Lung (tissue), 16 donors: ENCODE data around the gene UBE2U. TPM values are rescaled to one million over a fixed set of nuclear protein-coding genes. Genes with fewer than 3 reads are reported as not detected.

Source experiments
- ATAC-seq: fragments of 200-7000 bp; cut with Tn5 transposase; one replicate; pipeline ENCODE4 v1.9.1; 2020; ENCODE audit warnings: moderate number of reproducible peaks; ENCODE audit not compliant: insufficient read depth, low FRiP score
- DNase-seq, 3 donors: peaks; one replicate each; pipeline ENCODE4 v3.0.0-alpha.2; 2013 to 2017
- H3K27ac ChIP-seq, 2 donors: one replicate each; pipeline ENCODE4 v1.5.1; 2013; ENCODE audit warnings: mild to moderate bottlenecking in 2 of 2, moderate library complexity in 2 of 2, control low read depth in 1 of 2, inconsistent platforms in 1 of 2, low read depth in 1 of 2, low read length in 1 of 2
- H3K27me3 ChIP-seq, 3 donors: one replicate each; pipeline ENCODE4 v1.5.1; 2013; ENCODE audit warnings: low read length in 2 of 3; ENCODE audit not compliant: control insufficient read depth in 3 of 3, insufficient read depth in 3 of 3
- H3K36me3 ChIP-seq, 4 donors: one replicate each; pipeline ENCODE4 v1.5.1; 2013; ENCODE audit warnings: low read length in 4 of 4, mild to moderate bottlenecking in 1 of 4, moderate library complexity in 1 of 4; ENCODE audit not compliant: control insufficient read depth in 4 of 4, insufficient read depth in 4 of 4
- H3K4me1 ChIP-seq, 5 donors: one replicate each; pipeline ENCODE4 v1.5.1; 2013; ENCODE audit warnings: low read length in 5 of 5, mild to moderate bottlenecking in 2 of 5, moderate library complexity in 1 of 5; ENCODE audit not compliant: control insufficient read depth in 5 of 5, insufficient read depth in 5 of 5
- H3K4me3 ChIP-seq: one replicate; pipeline ENCODE4 v1.5.1; 2013; ENCODE audit warnings: mild to moderate bottlenecking, control low read depth, moderate library complexity
- H3K9ac ChIP-seq, 2 donors: one replicate each; pipeline ENCODE4 v1.5.1; 2013; ENCODE audit warnings: low read length in 2 of 2, control low read depth in 1 of 2; ENCODE audit not compliant: insufficient read depth in 1 of 2
- H3K9me3 ChIP-seq, 4 donors: one replicate each; pipeline ENCODE4 v1.5.1; 2013; ENCODE audit warnings: low read length in 3 of 4, mild to moderate bottlenecking in 1 of 4, moderate library complexity in 1 of 4; ENCODE audit not compliant: control insufficient read depth in 4 of 4, insufficient read depth in 3 of 4
- WGBS, 2 donors: extraction: QIAGEN DNeasy Blood & Tissue Kit; methylation state at CpG; one replicate each; pipeline ENCODE4 v1.1.7; 2013; 5-methylcytosine and 5-hydroxymethylcytosine counted together
- long read RNA-seq, 5 donors: transcript quantifications; one replicate each; lab custom pipeline, GENCODE V29; 2026
- polyA plus RNA-seq, 2 donors: library from polyadenylated mRNA; stranded (reverse); fragments of 200-250 nt; gene quantifications; one replicate each; pipeline ENCODE4 v1.2.1, GENCODE V29; 2013
- total RNA-seq, 2 donors: library from RNA; depleted of rRNA in 1 of 2; stranded (reverse); fragments of >200 nt in 1 of 2; gene quantifications; one replicate each; pipeline ENCODE4 v1.2.1, GENCODE V29; 2014 to 2021
- TF ChIP-seq, protein P1 (sequence below): IDR thresholded peaks from 2 replicates; pipeline ENCODE4 v1.5.1; 2012; ENCODE audit warnings: mild to moderate bottlenecking; ENCODE audit errors: control extremely low read depth, extremely low read depth
- donor health status: control.
- donor health status: control.
- donor health status: Bipolar disorder and iron deficiency.
- donor health status: healthy.
- donor health status: DM: yes; HTN: yes; CAD: no.

UBE2U gene, protein sequence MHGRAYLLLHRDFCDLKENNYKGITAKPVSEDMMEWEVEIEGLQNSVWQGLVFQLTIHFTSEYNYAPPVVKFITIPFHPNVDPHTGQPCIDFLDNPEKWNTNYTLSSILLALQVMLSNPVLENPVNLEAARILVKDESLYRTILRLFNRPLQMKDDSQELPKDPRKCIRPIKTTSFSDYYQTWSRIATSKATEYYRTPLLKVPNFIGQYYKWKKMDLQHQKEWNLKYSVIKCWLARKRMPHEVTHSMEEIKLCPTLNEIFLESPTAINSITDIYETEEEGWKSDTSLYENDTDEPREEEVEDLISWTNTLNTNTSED
- total RNA-seq (not detected), polyA plus RNA-seq (not detected)
- long read RNA-seq, donor 1, result 0 reads
- long read RNA-seq, donor 2, result 0 reads
- long read RNA-seq, donor 3, result 0 reads
- long read RNA-seq, donor 4, result 0 reads
- long read RNA-seq, donor 5, result 0 reads

DNA sequence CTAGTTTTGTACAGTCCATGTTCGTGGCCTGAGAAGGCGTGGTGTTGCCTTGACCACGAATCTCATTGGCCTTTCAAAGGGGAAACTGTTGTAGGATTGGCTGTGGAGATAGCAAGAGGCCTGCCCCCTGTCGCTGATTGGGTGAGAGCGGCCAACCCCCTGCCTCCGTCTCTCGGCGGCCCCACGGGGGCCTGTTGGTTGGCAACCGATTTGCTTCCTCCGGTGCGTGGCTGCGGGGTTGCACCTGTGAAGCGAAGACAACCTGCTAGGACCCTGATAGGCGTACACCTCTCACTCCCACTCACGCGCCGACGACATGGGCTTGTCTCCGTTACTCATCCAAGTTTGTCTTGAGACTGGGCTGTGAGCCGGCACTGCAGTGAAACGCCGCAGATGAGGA lies at the start of gene UBE2U:
TSS of gene UBE2U (plus strand) at position 204 of the 400 bp plus-strand sequence. CDS start 428 bp downstream, outside the sequence.
- ATAC-seq, result no peak

DNA sequence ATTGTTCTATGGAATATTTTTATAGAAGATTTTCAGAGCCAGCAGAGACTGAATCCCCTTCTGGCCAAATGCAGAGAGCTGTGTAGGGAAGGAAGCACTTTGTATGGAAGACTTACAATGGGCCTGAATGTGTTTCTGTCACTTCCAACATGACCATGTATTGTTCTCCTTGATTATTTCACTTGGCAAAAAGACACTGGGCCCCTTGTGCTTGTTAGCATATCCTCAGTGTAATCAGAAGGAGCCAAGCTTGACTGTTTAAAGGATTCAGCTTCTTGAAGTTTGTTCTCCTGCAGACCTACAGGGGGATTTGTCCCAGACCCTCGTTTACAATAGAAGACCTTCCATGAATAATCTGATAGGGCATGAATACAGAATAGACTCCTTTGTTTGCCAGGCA lies 48.1 kb upstream of the UBE2U start:
- no peak overlapping the region for H3K9ac ChIP-seq
- WGBS, 2 donors, result 62 to 76% methylated on average over 1 of the region's 1 CpG
- H3K9me3 ChIP-seq, result no peaks in the 10 kb centered on the region
- TF ChIP-seq, protein P1, sequence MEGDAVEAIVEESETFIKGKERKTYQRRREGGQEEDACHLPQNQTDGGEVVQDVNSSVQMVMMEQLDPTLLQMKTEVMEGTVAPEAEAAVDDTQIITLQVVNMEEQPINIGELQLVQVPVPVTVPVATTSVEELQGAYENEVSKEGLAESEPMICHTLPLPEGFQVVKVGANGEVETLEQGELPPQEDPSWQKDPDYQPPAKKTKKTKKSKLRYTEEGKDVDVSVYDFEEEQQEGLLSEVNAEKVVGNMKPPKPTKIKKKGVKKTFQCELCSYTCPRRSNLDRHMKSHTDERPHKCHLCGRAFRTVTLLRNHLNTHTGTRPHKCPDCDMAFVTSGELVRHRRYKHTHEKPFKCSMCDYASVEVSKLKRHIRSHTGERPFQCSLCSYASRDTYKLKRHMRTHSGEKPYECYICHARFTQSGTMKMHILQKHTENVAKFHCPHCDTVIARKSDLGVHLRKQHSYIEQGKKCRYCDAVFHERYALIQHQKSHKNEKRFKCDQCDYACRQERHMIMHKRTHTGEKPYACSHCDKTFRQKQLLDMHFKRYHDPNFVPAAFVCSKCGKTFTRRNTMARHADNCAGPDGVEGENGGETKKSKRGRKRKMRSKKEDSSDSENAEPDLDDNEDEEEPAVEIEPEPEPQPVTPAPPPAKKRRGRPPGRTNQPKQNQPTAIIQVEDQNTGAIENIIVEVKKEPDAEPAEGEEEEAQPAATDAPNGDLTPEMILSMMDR, result no peak
- peaks cover 0 to 14% (median 0%) of the 10 kb centered on the region in 5 donors for H3K4me1 ChIP-seq
- no peak overlapping the region for H3K27ac ChIP-seq
- peaks cover 0 to 11% (median 5%) of the 10 kb centered on the region in 4 donors for H3K36me3 ChIP-seq
- ATAC-seq (no peak), DNase-seq (peak in 1 of 3 donors; percentile 26)
- H3K27me3 ChIP-seq, result no peaks in the 10 kb centered on the region
- H3K4me3 ChIP-seq, result no peak overlapping the region

More for the DNA sequence above, at the start of gene UBE2U:
- no peaks in the 10 kb centered on the region for H3K9me3 ChIP-seq
- DNase-seq, result no peak
- no peak within 1 kb of the TSS for H3K4me3 ChIP-seq
- H3K4me1 ChIP-seq, result no peaks in the 10 kb centered on the region
- WGBS, 2 donors, result 95 to 98% methylated on average over 23 of the region's 23 CpGs
- no peak within 1 kb of the TSS for H3K27ac ChIP-seq
- TF ChIP-seq, protein P1, result no peak
- H3K9ac ChIP-seq, result no peak within 1 kb of the TSS
- H3K36me3 ChIP-seq, result no peaks in the 10 kb centered on the region
- no peaks in the 10 kb centered on the region for H3K27me3 ChIP-seq

DNA sequence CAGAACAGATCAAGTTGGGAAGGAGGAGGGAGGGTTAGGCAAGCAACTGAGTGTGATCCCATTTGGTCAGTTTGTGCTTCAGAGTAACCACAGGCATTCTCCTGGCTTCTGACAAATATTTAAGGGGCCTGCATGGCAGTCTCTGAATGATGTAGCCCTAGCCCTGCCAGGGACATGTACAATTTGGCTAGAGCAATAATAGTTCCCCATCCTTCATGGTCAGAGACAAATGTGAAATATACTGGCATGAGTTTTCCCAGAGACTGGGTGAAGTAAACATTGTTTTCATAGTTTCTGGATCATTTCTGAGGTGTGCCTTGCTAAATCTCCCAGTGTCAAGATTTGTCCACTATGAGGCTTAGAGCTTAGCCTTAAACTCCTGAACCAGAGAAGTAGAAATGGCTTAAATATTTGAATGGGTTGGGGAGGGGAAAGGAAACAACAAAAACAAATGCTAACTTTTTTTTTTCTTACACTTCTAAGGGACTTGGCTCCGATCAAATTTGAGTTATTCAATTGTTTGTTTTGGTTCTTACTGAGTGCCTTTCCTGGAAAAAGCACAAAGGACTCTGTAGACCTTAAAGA lies 42.0 kb upstream of the UBE2U start:
- WGBS, 2 donors, result 28 to 63% methylated on average over 1 of the region's 1 CpG
- Histone ChIP-seq H3K4me1 (peaks cover 0 to 57% (median 14%) of the 10 kb centered on the region in 5 donors), H3K27ac (no peak overlapping the region), H3K9me3 (no peaks in the 10 kb centered on the region), H3K4me3 (no peak overlapping the region), H3K9ac (peak overlapping the region in 1 of 2 donors; percentile 47), H3K27me3 (no peaks in the 10 kb centered on the region), H3K36me3 (peaks cover 2 to 18% (median 5%) of the 10 kb centered on the region in 4 donors)
- TF ChIP-seq, protein P1, result no peak
- ATAC-seq (no peak), DNase-seq (peak; percentile 38 to 73 (median 65))
